ENCODE measurements around the gene MKRN1. TPM values are rescaled to one million over a fixed set of nuclear protein-coding genes. Genes with fewer than 3 reads are reported as not detected.
A peak's percentile ranks its signal among the peaks of the same experiment; 100 is the strongest.

MKRN1 gene
- total and polyA plus RNA-seq, 4 donors, result 18.7 to 103 (median 29.2) TPM

GRCh38 chr7:140512317-140513000, 33.2 kb upstream of the MKRN1 start:
- DNase-seq (ENCODE audit: low spot score), result peak; percentile 89
- H3K9ac ChIP-seq (ENCODE audit: low read depth in 1 of 2, low read length in 2 of 2), result no peak overlapping the region
- TF ChIP-seq EGR1 (IDR thresholded peaks at IDR 0.05; ENCODE audit: low read depth in 2 of 2) (no peak), REST (IDR thresholded peaks at IDR 0.05) (no peak), FOXA1 (IDR thresholded peaks at IDR 0.05) (no peak), TAF1 (conservative IDR thresholded peaks at IDR 0.05) (no peak), RAD21 (IDR thresholded peaks at IDR 0.05) (no peak), GABPA (IDR thresholded peaks at IDR 0.05 in 1 of 2, conservative IDR thresholded peaks at IDR 0.05 in 1 of 2) (no peak), RXRA (IDR thresholded peaks at IDR 0.05) (no peak), FOXA2 (IDR thresholded peaks at IDR 0.05) (no peak), SP1 (IDR thresholded peaks at IDR 0.05) (no peak), HNF4G (IDR thresholded peaks at IDR 0.05) (no peak), HNF4A (conservative IDR thresholded peaks at IDR 0.05) (no peak), ATF3 (IDR thresholded peaks at IDR 0.05) (no peak), JUND (IDR thresholded peaks at IDR 0.05) (no peak), NR2F2 (IDR thresholded peaks at IDR 0.05) (no peak), YY1 (IDR thresholded peaks at IDR 0.05) (no peak)
- TF ChIP-seq, protein P1, sequence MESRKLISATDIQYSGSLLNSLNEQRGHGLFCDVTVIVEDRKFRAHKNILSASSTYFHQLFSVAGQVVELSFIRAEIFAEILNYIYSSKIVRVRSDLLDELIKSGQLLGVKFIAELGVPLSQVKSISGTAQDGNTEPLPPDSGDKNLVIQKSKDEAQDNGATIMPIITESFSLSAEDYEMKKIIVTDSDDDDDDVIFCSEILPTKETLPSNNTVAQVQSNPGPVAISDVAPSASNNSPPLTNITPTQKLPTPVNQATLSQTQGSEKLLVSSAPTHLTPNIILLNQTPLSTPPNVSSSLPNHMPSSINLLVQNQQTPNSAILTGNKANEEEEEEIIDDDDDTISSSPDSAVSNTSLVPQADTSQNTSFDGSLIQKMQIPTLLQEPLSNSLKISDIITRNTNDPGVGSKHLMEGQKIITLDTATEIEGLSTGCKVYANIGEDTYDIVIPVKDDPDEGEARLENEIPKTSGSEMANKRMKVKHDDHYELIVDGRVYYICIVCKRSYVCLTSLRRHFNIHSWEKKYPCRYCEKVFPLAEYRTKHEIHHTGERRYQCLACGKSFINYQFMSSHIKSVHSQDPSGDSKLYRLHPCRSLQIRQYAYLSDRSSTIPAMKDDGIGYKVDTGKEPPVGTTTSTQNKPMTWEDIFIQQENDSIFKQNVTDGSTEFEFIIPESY (IDR thresholded peaks at IDR 0.05), result no peak
- TF ChIP-seq, protein P2, sequence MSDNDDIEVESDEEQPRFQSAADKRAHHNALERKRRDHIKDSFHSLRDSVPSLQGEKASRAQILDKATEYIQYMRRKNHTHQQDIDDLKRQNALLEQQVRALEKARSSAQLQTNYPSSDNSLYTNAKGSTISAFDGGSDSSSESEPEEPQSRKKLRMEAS (IDR thresholded peaks at IDR 0.05), result no peak
- TF ChIP-seq, protein P3, sequence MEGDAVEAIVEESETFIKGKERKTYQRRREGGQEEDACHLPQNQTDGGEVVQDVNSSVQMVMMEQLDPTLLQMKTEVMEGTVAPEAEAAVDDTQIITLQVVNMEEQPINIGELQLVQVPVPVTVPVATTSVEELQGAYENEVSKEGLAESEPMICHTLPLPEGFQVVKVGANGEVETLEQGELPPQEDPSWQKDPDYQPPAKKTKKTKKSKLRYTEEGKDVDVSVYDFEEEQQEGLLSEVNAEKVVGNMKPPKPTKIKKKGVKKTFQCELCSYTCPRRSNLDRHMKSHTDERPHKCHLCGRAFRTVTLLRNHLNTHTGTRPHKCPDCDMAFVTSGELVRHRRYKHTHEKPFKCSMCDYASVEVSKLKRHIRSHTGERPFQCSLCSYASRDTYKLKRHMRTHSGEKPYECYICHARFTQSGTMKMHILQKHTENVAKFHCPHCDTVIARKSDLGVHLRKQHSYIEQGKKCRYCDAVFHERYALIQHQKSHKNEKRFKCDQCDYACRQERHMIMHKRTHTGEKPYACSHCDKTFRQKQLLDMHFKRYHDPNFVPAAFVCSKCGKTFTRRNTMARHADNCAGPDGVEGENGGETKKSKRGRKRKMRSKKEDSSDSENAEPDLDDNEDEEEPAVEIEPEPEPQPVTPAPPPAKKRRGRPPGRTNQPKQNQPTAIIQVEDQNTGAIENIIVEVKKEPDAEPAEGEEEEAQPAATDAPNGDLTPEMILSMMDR (IDR thresholded peaks at IDR 0.05; ENCODE audit: low read depth, low read length, missing input control), result no peak
- H3K4me3 ChIP-seq (ENCODE audit: low read depth in 1 of 3, low read length in 3 of 3), result no peak overlapping the region
- H3K4me1 ChIP-seq (ENCODE audit: control insufficient read depth in 4 of 4, insufficient read depth in 4 of 4, low read length in 3 of 4), result no peaks in the 10 kb centered on the region
- H3K27ac ChIP-seq (ENCODE audit: low read depth in 1 of 2, low read length in 2 of 2), result no peak overlapping the region
- WGBS, result 29% methylated on average over 9 of the region's 9 CpGs
- H3K9me3 ChIP-seq (ENCODE audit: control insufficient read depth in 4 of 4, low read length in 3 of 4), result no peaks in the 10 kb centered on the region
- H3K27me3 ChIP-seq (ENCODE audit: control insufficient read depth in 4 of 4, insufficient read depth in 4 of 4, low read length in 3 of 4), result no peaks in the 10 kb centered on the region
- H3K36me3 ChIP-seq (ENCODE audit: control insufficient read depth in 4 of 4, insufficient read depth in 3 of 4, low read depth in 1 of 4, low read length in 3 of 4), result no peaks in the 10 kb centered on the region

Data from liver (tissue), 9 donors.